Activated gamma-delta T cell (primary cell): ENCODE data around the gene PCDHB13.
"Not testable (repeated sequence)": the region's sequence is repeated elsewhere in the genome, so short reads cannot be mapped to it uniquely, and the experiment has no call there.

ENCODE experiments used
- DNase-seq: peaks from one replicate; lab custom pipeline; 2025; lab: John Stamatoyannopoulos, UW

PCDHB13 gene

GRCh38 chr5:141201646-141202045 lies 12.1 kb upstream of the PCDHB13 start:
- DNase-seq = not testable (repeated sequence)

- no peak for DNase-seq
These were observed 5.2 kb upstream of the PCDHB13 start, which contains the start of gene PCDHB12 for GRCh38 chr5:141208478-141208877. Gene PCDHB12, plus strand, starts transcription at chr5:141208719. Its CDS starts 189 bp downstream, at chr5:141208908.

- DNase-seq = not testable (repeated sequence)
These were observed 3.4 kb upstream of the PCDHB13 start for GRCh38 chr5:141210281-141210680.

GRCh38 chr5:141210849-141211248 lies 2.9 kb upstream of the PCDHB13 start:
- DNase-seq = not testable (repeated sequence)

GRCh38 chr5:141214583-141214982 lies 864 bp downstream of the PCDHB13 start:
- DNase-seq = not testable (repeated sequence)

GRCh38 chr5:141215504-141215903 lies 1.8 kb downstream of the PCDHB13 start:
- not testable (repeated sequence) for DNase-seq

- not testable (repeated sequence) for DNase-seq
These were observed 2.3 kb downstream of the PCDHB13 start for GRCh38 chr5:141216035-141216434.

- DNase-seq = no peak
These were observed 9.5 kb downstream of the PCDHB13 start, which contains the start of gene PCDHB14 for GRCh38 chr5:141223112-141223783. Gene PCDHB14, plus strand, starts transcription at chr5:141223343. Its CDS starts 163 bp downstream, at chr5:141223506.

GRCh38 chr5:141224844-141225243 lies 11.1 kb downstream of the PCDHB13 start:
- DNase-seq = not testable (repeated sequence)

GRCh38 chr5:141225421-141225820 lies 11.7 kb downstream of the PCDHB13 start:
- not testable (repeated sequence) for DNase-seq

- no peak for DNase-seq
These were observed 20.5 kb downstream of the PCDHB13 start for GRCh38 chr5:141234109-141234667.

GRCh38 chr5:141235922-141236321 lies 22.2 kb downstream of the PCDHB13 start:
- not testable (repeated sequence) for DNase-seq

- DNase-seq = no peak
These were observed 23.0 kb downstream of the PCDHB13 start for GRCh38 chr5:141236516-141237313.

GRCh38 chr5:141241496-141241895 lies 27.8 kb downstream of the PCDHB13 start:
- DNase-seq = no peak

GRCh38 chr5:141245250-141245717 lies 31.6 kb downstream of the PCDHB13 start, which contains the start of gene PCDHB15:
Gene PCDHB15, plus strand, starts transcription at chr5:141245395. Its CDS starts 184 bp downstream, at chr5:141245579.
- no peak for DNase-seq

- DNase-seq = not testable (repeated sequence)
These were observed 33.3 kb downstream of the PCDHB13 start for GRCh38 chr5:141246971-141247370.

GRCh38 chr5:141247434-141247833 lies 33.7 kb downstream of the PCDHB13 start:
- DNase-seq = not testable (repeated sequence)

GRCh38 chr5:141250576-141250975 lies 36.9 kb downstream of the PCDHB13 start:
- DNase-seq = no peak

- DNase-seq = no peak
These were observed 44.7 kb downstream of the PCDHB13 start for GRCh38 chr5:141258464-141258863.

- no peak for DNase-seq
These were observed 45.2 kb downstream of the PCDHB13 start for GRCh38 chr5:141258948-141259347.

GRCh38 chr5:141260458-141261237 lies 46.9 kb downstream of the PCDHB13 start:
- no peak for DNase-seq

GRCh38 chr5:141261238-141261546 lies 47.5 kb downstream of the PCDHB13 start:
- DNase-seq = no peak
